Prostate gland (tissue), 2 donors: ENCODE results near the gene PDZD4. TPM values are rescaled to one million over a fixed set of nuclear protein-coding genes. Genes with fewer than 3 reads are reported as not detected.

ENCODE experiments used
- DNase-seq: peaks from one replicate; pipeline ENCODE4 v3.0.0-alpha.2; 2019; ENCODE audit warnings: low spot score
- H3K27ac ChIP-seq, 2 donors: fragments of 200-600 bp; sonication (generic); 2 replicates each; pipeline ENCODE4 v1.5.1; 2017 to 2019
- H3K27me3 ChIP-seq: fragments of 200-600 bp; sonication (generic); replicated peaks from 2 replicates; pipeline ENCODE4 v1.5.1; 2019; ENCODE audit not compliant: insufficient read depth
- H3K36me3 ChIP-seq, 2 donors: fragments of 200-600 bp; sonication (generic); 1 replicate in 1 of 2; 2 replicates in 1 of 2; pipeline versions ENCODE4 v1.5.1 to v1.8.1; 2017 to 2019
- H3K4me1 ChIP-seq: fragments of 200-600 bp; sonication (generic); replicated peaks from 2 replicates; pipeline ENCODE4 v1.5.1; 2019
- H3K4me3 ChIP-seq, 2 donors: fragments of 200-600 bp; sonication (generic); 2 replicates each; pipeline ENCODE4 v1.5.1; 2017 to 2019
- H3K9me3 ChIP-seq: fragments of 200-600 bp; sonication (generic); 2 replicates; pipeline ENCODE4 v1.5.1; 2017
- CTCF ChIP-seq, 4 experiments: fragments of 200-600 bp in 2 of 4; fragments of 450-650 bp in 2 of 4; sonication (generic) in 2 of 4; IDR thresholded peaks; 1 replicate in 3 of 4; 2 replicates in 1 of 4; pipeline ENCODE4 v1.5.1; 2016 to 2019; ENCODE audit warnings: antibody characterized with exemption in 4 of 4, mild to moderate bottlenecking in 2 of 4, moderate library complexity in 2 of 4
- POLR2A ChIP-seq: fragments of 450-650 bp; IDR thresholded peaks from one replicate; pipeline ENCODE4 v1.6.1; 2016; ENCODE audit warnings: antibody characterized with exemption, mild to moderate bottlenecking
- POLR2AphosphoS5 ChIP-seq: sonication (generic); formaldehyde crosslinking; IDR thresholded peaks from one replicate; pipeline ENCODE4 v1.6.1; 2017; ENCODE audit warnings: antibody characterized with exemption
- WGBS: methylation state at CpG from one replicate; pipeline ENCODE4 v1.1.5; 2018; 5-methylcytosine and 5-hydroxymethylcytosine counted together
- intact Hi-C: fragments of 100-400 bp; cut with DNase I; formaldehyde crosslinking; loops from one replicate; pipeline ENCODE4 v1.14.2; 2022
- total RNA-seq, 2 donors: library from RNA; depleted of rRNA; stranded (reverse); fragments of >200 nt; gene quantifications; one replicate each; pipeline ENCODE4 v1.1.0, GENCODE V29; 2016

Gene PDZD4
- total RNA-seq, 2 donors from 2014 or later, result 7.2 to 16.8 TPM

- Histone ChIP-seq H3K27me3 (no peaks in the 10 kb centered on the region), H3K36me3 (no peaks in the 10 kb centered on the region), H3K27ac (no peak overlapping the region), H3K9me3 (no peaks in the 10 kb centered on the region), H3K4me1 (no peaks in the 10 kb centered on the region), H3K4me3 (no peak overlapping the region)
- TF ChIP-seq POLR2AphosphoS5 (no peak), CTCF (IDR thresholded peaks at IDR 0.05) (no peak), POLR2A (no peak)
- intact Hi-C loops, result no loop called here
- no peak for DNase-seq
- WGBS, result 79% methylated on average over 10 of the region's 22 CpGs
Measured at GRCh38 chrX:153768311-153769157, 61.8 kb downstream of the PDZD4 start.

GRCh38 chrX:153767674-153768055 lies 62.7 kb downstream of the PDZD4 start:
- Histone ChIP-seq H3K4me3 (no peak overlapping the region), H3K9me3 (no peaks in the 10 kb centered on the region), H3K4me1 (no peaks in the 10 kb centered on the region), H3K27ac (no peak overlapping the region), H3K27me3 (no peaks in the 10 kb centered on the region), H3K36me3 (no peaks in the 10 kb centered on the region)
- intact Hi-C loops, result no loop called here
- TF ChIP-seq POLR2A (no peak), POLR2AphosphoS5 (no peak), CTCF (IDR thresholded peaks at IDR 0.05) (no peak)
- 99% methylated on average over 12 of the region's 20 CpGs for WGBS
- DNase-seq, result no peak

GRCh38 chrX:153766871-153767673 lies 63.3 kb downstream of the PDZD4 start:
- TF ChIP-seq POLR2A, result no peak
- TF ChIP-seq POLR2AphosphoS5, result no peak
- no peak for TF ChIP-seq CTCF (IDR thresholded peaks at IDR 0.05)
- Histone ChIP-seq H3K4me1 (no peaks in the 10 kb centered on the region), H3K36me3 (no peaks in the 10 kb centered on the region), H3K27me3 (no peaks in the 10 kb centered on the region), H3K9me3 (no peaks in the 10 kb centered on the region), H3K27ac (no peak overlapping the region), H3K4me3 (no peak overlapping the region)
- WGBS, result 74% methylated on average over 25 of the region's 56 CpGs
- DNase-seq, result no peak
- intact Hi-C loops, result no loop called here

- no peaks in the 10 kb centered on the region for H3K27me3 ChIP-seq
- DNase-seq, result no peak
- TF ChIP-seq CTCF (IDR thresholded peaks at IDR 0.05) (no peak), POLR2A (peak; percentile 37)
- H3K36me3 ChIP-seq, result no peaks in the 10 kb centered on the region
- H3K4me1 ChIP-seq, result no peaks in the 10 kb centered on the region
- H3K4me3 ChIP-seq, result peak overlapping the region; percentile 21 to 34
- 14% methylated on average over 16 of the region's 21 CpGs for WGBS
- no peaks in the 10 kb centered on the region for H3K9me3 ChIP-seq
- H3K27ac ChIP-seq, result peak overlapping the region; percentile 58
- intact Hi-C loops, result no loop called here
Measured at GRCh38 chrX:153766098-153766817, 64.1 kb downstream of the PDZD4 start.
